Activated CD8-positive, alpha-beta memory T cell treated with anti-CD3 and anti-CD28 coated beads, Interleukin-2, amount 10 ng/mL, durations not matched to agents 7 days and 5 days (primary cell): ENCODE measurements around the gene KRTAP19-6. TPM values are rescaled to one million over a fixed set of nuclear protein-coding genes. Genes with fewer than 3 reads are reported as not detected.

Experiments
- ATAC-seq: fragments of 150-1000 bp; cut with Tn5 transposase; one replicate; pipeline ENCODE4 v1.10.0; 2021; ENCODE audit warnings: moderate library complexity
- CTCF ChIA-PET: fragments of 350-600 bp; sonication (Branson Sonifier 250); formaldehyde crosslinking; loops from one replicate; lab custom pipeline; 2021; ENCODE audit warnings: antibody characterized with exemption; lab: Charles Lee
- DNase-seq: peaks from one replicate; pipeline ENCODE4 v3.0.0-alpha.2; 2020
- H3K27ac Mint-ChIP-seq: one replicate; pipeline ENCODE4 v1.8.0; 2021; ENCODE audit warnings: mild to moderate bottlenecking, mixed read lengths
- H3K27me3 Mint-ChIP-seq: one replicate; pipeline ENCODE4 v1.8.0; 2021; ENCODE audit warnings: mixed read lengths
- H3K36me3 Mint-ChIP-seq: one replicate; pipeline ENCODE4 v1.8.0; 2021; ENCODE audit warnings: mild to moderate bottlenecking, mixed read lengths
- H3K4me1 Mint-ChIP-seq: one replicate; pipeline ENCODE4 v1.8.0; 2021; ENCODE audit warnings: mixed read lengths
- H3K4me3 Mint-ChIP-seq: one replicate; pipeline ENCODE4 v1.8.0; 2021; ENCODE audit warnings: mild to moderate bottlenecking, moderate library complexity, mixed read lengths
- H3K9me3 Mint-ChIP-seq: one replicate; pipeline ENCODE4 v1.8.0; 2022; ENCODE audit warnings: low read depth, mixed read lengths
- total RNA-seq, 2 experiments: library from RNA; stranded (reverse); gene quantifications; one replicate each; pipeline ENCODE4 v1.2.3, GENCODE V29; 2021

Gene KRTAP19-6, protein sequence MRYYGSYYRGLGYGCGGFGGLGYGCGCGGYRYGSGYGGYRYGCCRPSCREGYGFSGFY
- not detected for total RNA-seq

DNA sequence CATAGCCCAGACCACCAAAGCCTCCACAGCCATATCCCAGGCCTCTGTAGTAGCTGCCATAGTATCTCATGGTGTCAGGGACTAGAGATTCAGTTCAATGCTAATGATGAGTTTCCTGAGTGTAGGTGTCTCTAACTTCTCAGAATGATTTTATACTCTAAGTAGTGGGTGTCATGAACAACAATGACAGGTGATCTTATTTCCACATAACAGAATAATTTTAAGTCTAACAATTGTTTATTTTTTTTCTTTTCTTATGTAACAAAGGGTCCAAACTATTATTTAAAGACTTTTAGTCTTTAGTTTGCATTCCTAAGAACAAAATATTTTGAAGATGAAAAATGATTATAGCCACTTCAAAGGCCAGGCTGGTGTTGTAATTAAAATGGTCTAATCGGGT lies at the start of gene KRTAP19-6:
Gene KRTAP19-6 (minus strand): TSS at position 101 of the 400 bp plus-strand sequence. CDS start 31 bp downstream, at position 70.
- DNase-seq (no peak), ATAC-seq (no peak)
- H3K27me3 Mint-ChIP-seq, result no peaks in the 10 kb centered on the region
- H3K27ac Mint-ChIP-seq, result no peak within 1 kb of the TSS
- H3K4me1 Mint-ChIP-seq, result no peaks in the 10 kb centered on the region
- H3K9me3 Mint-ChIP-seq, result peaks cover 2% of the 10 kb centered on the region
- no peaks in the 10 kb centered on the region for H3K36me3 Mint-ChIP-seq
- CTCF ChIA-PET, result no interaction called here
- no peak within 1 kb of the TSS for H3K4me3 Mint-ChIP-seq

DNA sequence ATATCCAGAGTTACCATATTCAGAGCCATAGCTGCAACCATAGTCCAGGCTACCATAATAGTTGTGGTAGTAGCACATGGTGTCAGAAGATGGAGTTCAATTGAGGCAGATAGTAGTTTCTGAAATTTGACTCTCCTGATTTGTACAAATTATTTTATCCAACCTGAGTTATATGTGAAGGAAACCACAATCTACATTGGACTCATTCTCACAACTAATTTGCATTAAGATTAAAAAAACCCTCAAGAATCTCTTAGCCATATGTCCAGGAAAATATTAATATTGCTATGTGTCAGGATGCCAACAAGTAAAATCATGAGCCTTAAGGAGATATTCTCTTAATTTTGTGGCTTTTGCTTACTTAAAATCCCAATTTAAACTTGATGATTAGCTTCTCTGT lies 48.6 kb upstream of the KRTAP19-6 start, which contains the start of gene KRTAP22-2:
Gene KRTAP22-2 (minus strand): TSS at position 101 of the 400 bp plus-strand sequence.
- Mint-ChIP-seq H3K9me3 (peaks cover 2% of the 10 kb centered on the region), H3K4me1 (no peaks in the 10 kb centered on the region), H3K36me3 (no peaks in the 10 kb centered on the region), H3K27ac (no peak within 1 kb of the TSS), H3K4me3 (no peak within 1 kb of the TSS), H3K27me3 (no peaks in the 10 kb centered on the region)
- DNase-seq (no peak), ATAC-seq (no peak)
- CTCF ChIA-PET, result no interaction called here

DNA sequence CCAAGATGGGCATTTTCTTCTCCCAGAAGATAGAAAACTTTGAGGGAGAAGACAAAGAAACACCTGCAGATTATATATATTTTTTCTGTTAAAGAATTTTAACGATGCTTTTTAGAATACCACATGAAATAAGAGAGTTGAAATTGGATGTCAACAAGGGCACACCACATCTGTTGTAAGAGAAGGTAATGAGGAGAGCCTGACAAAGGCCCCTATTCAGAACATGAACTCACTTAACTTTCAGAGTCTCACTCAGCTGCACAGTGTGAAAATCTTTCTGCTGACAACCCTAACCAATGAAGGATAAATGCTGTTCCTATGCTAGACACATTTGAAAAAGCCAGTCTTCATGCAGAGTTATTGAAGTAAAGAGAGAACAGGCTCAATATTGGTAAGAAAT lies 41.2 kb upstream of the KRTAP19-6 start:
- Mint-ChIP-seq H3K27me3 (no peaks in the 10 kb centered on the region), H3K4me3 (no peak overlapping the region)

DNA sequence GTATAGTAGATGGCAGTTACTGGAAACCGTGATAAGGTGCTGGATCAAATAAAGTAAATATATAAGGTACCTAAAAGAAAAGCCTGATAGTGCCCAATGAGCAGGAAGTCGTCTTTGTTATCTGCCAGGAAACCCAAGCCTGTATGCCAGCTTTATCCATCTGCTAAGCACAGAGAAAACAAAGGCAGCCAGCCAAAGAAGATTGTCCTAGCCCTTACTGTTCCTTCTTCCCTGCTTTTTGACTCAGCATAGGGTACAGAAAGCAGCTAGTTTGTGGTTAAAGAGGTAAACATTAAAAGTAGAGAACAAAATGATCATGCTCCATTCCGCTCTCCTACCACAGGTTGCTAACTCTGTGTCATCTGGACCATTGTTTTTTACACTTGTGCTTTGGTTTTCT lies 38.5 kb upstream of the KRTAP19-6 start:
- Mint-ChIP-seq H3K36me3 (no peaks in the 10 kb centered on the region), H3K27me3 (no peaks in the 10 kb centered on the region)

More for the DNA sequence above, 41.2 kb upstream of the KRTAP19-6 start:
- Mint-ChIP-seq H3K27ac (no peak overlapping the region), H3K4me1 (no peaks in the 10 kb centered on the region), H3K36me3 (no peaks in the 10 kb centered on the region), H3K9me3 (no peaks in the 10 kb centered on the region)
- CTCF ChIA-PET, result no interaction called here
- DNase-seq (no peak), ATAC-seq (no peak)

DNA sequence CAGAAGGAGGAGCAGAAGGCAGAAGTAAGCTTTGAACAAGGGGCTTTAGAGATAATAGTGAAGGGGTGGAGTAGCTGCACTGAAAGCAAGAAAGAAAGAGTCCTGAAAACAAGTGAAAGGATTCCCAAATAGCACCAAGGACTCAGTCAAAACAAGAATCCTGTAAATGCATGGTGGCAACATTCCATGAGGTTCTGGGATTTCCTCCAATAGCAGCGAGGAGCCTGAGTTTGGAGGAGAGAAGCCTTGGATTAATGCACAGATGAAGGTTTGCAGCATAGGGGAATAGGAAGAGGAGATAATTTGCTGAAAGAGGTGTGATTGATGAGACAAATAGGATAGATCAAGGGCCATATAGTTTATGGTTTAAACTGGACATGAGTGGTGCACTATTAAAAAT lies 37.7 kb upstream of the KRTAP19-6 start:
- H3K4me3 Mint-ChIP-seq, result no peak overlapping the region
- no peaks in the 10 kb centered on the region for H3K4me1 Mint-ChIP-seq
- H3K27ac Mint-ChIP-seq, result no peak overlapping the region
- CTCF ChIA-PET, result no interaction called here
- no peaks in the 10 kb centered on the region for H3K36me3 Mint-ChIP-seq
- no peaks in the 10 kb centered on the region for H3K9me3 Mint-ChIP-seq
- ATAC-seq (no peak), DNase-seq (no peak)
- H3K27me3 Mint-ChIP-seq, result no peaks in the 10 kb centered on the region

More for the DNA sequence above, 38.5 kb upstream of the KRTAP19-6 start:
- Mint-ChIP-seq H3K9me3 (no peaks in the 10 kb centered on the region), H3K4me1 (no peaks in the 10 kb centered on the region), H3K27ac (no peak overlapping the region), H3K4me3 (no peak overlapping the region)
- no peak for DNase-seq
- CTCF ChIA-PET, result no interaction called here
- ATAC-seq, result no peak

DNA sequence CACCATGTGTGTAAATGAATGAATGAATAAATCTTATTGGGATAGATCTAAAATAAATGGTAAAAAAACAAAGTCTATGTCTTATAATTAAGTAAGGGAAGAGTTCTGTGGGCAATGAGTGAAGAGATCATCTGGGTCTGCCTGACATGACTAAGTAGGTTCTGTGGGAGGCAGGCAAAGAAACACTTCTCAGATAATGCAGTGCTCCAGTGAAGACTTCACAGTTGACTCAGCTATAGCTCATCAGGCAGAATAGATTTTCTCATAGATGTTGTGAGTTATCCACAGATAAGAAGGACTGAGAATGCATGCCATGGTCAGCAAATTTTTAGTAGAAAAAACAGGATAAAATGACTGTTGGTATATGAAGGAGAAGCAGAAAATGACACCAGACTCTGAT lies 36.1 kb upstream of the KRTAP19-6 start:
- no peak for DNase-seq
- no peak for ATAC-seq
- Mint-ChIP-seq H3K27ac (no peak overlapping the region), H3K9me3 (no peaks in the 10 kb centered on the region), H3K27me3 (no peaks in the 10 kb centered on the region), H3K36me3 (no peaks in the 10 kb centered on the region), H3K4me1 (no peaks in the 10 kb centered on the region), H3K4me3 (no peak overlapping the region)
- CTCF ChIA-PET, result no interaction called here

DNA sequence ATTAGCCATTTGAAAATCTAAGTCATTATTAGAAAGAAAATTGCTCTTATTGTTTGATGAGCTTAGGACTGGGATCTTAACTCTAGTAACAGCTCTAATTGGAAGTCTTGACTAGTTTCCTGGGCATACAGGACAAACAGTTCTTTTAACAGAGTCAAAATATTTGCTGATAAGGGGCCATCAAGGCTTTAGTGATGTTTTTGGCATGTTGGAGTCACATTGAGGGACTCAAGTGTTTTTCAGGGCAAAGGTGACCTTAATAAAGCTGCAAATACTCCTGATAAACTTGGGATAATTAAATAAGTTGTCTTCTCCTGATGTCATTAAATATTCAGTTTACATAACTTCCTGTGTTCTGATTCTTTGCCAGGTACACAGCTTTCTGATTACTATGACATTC lies 26.0 kb upstream of the KRTAP19-6 start:
- ATAC-seq (no peak), DNase-seq (no peak)
- CTCF ChIA-PET, result no interaction called here
- no peaks in the 10 kb centered on the region for H3K4me1 Mint-ChIP-seq
- peaks cover 4% of the 10 kb centered on the region for H3K9me3 Mint-ChIP-seq
- H3K36me3 Mint-ChIP-seq, result no peaks in the 10 kb centered on the region
- H3K27me3 Mint-ChIP-seq, result no peaks in the 10 kb centered on the region
- no peak overlapping the region for H3K27ac Mint-ChIP-seq
- H3K4me3 Mint-ChIP-seq, result no peak overlapping the region

DNA sequence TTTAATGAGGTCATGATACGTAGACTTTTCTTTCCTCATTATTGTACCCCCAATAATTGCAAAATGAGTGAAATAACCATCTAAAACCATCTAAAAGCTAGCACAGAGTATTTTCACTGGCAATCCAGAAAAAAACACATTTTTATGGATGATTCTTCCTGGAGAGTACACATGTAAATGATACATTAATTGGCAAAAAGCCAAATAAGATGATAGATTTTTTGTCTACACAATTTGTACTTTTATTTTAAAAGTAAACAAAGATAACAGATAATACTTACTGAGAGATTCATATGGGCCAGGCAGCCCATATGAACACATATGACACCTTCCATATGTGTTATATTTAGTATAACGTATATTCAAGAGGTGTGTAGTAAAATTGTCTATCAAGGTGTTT lies 22.0 kb upstream of the KRTAP19-6 start:
- CTCF ChIA-PET, result no interaction called here
- Mint-ChIP-seq H3K27ac (no peak overlapping the region), H3K27me3 (no peaks in the 10 kb centered on the region), H3K4me1 (no peaks in the 10 kb centered on the region), H3K9me3 (no peaks in the 10 kb centered on the region), H3K4me3 (no peak overlapping the region), H3K36me3 (no peaks in the 10 kb centered on the region)
- DNase-seq (no peak), ATAC-seq (no peak)

DNA sequence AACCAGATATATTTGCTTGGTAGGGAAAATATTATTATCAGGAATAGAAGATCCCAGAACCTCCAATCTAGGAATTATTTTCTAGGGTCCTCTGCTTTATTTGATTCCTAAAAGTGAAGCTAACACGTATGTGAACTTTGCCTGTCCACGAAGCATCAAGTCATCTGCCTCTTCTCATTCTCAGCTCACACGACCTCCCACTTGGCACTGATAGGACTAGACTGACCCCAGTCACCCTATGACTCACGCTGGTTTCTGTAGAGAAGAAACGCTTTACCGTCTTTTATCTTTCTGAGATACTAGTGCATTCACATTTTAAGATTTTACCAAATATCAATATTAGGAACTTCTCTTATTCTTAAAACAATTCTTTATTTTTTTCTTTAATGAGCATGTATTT lies 21.4 kb upstream of the KRTAP19-6 start:
- H3K4me3 Mint-ChIP-seq, result no peak overlapping the region
- no peaks in the 10 kb centered on the region for H3K4me1 Mint-ChIP-seq
- DNase-seq (no peak), ATAC-seq (no peak)
- H3K36me3 Mint-ChIP-seq, result no peaks in the 10 kb centered on the region
- peaks cover 2% of the 10 kb centered on the region for H3K9me3 Mint-ChIP-seq
- no peaks in the 10 kb centered on the region for H3K27me3 Mint-ChIP-seq
- H3K27ac Mint-ChIP-seq, result no peak overlapping the region
- CTCF ChIA-PET, result no interaction called here

DNA sequence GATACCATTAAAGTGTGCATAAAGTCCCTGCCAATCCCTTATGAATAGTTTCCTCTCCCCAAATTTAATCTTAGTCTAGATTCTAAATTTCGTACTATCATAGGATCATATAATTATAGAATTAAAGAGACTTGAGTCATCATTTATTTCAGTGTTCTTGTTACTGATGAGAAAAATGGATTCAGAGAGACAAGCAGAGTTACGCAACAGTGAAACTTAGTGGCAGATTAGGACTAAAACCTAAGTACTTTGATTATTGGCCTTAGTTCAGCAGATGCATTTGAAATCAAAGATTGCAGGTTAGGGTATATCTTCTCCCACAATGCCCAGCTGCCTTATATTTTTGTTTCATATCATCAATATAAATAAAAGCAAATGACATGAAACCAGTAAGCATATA lies 20.3 kb upstream of the KRTAP19-6 start:
- CTCF ChIA-PET, result no interaction called here
- Mint-ChIP-seq H3K4me3 (no peak overlapping the region), H3K27ac (no peak overlapping the region), H3K4me1 (no peaks in the 10 kb centered on the region), H3K27me3 (no peaks in the 10 kb centered on the region), H3K9me3 (peaks cover 2% of the 10 kb centered on the region), H3K36me3 (no peaks in the 10 kb centered on the region)
- DNase-seq (no peak), ATAC-seq (no peak)

DNA sequence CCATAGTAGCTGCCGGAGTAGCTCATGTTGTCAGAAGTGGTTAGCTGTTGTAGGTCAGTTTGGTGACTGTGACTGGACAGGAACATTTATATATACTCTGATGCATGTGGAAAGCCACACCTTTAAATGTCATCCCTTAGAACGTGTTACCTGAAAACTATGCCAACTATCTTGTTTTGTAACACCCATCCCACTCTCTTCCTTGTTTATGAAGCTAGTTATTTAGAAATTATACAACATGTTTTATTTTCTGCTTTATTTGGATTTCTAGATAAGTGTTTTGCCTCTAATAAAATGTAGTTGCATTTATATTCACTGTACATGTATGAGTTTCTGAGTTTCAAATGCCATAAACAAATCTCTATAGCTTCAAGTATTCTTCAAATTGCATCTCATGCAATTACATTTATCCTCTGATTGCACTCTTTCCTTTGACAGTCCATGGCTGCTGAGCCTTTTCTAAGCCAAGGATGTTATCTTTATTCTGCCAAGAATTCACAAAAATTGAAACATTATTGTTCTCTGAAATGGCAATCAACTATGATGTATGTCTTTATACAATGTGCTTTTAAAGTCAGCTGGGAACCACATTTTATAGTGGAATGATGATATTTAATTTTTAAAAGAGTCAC lies 19.7 kb upstream of the KRTAP19-6 start, which contains the start of gene KRTAP19-7:
Gene KRTAP19-7 (minus strand): TSS at position 51 of the 632 bp plus-strand sequence. CDS start 25 bp downstream, at position 26.
- no peak within 1 kb of the TSS for H3K27ac Mint-ChIP-seq
- H3K27me3 Mint-ChIP-seq, result no peaks in the 10 kb centered on the region
- H3K4me1 Mint-ChIP-seq, result no peaks in the 10 kb centered on the region
- CTCF ChIA-PET, result no interaction called here
- no peak for DNase-seq
- H3K4me3 Mint-ChIP-seq, result no peak within 1 kb of the TSS
- H3K9me3 Mint-ChIP-seq, result peaks cover 2% of the 10 kb centered on the region
- ATAC-seq, result no peak
- H3K36me3 Mint-ChIP-seq, result no peaks in the 10 kb centered on the region

DNA sequence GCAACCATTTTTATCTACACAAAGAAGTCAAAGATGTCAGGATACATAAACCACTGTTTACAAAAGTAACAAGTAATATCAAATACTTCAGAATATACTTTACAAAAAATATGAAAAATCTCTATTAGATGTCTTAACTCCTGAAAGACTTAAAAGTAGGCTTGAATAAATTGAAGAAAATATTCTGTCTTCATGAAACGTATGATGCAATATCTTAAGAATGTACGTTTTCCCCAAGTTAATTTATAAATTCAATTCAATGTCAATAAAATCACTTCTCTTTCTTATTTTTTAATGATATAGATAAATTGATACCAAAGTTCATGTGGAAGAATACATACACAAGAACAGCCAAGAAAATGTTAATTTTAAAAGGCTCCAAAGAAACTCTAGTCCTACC lies 13.4 kb upstream of the KRTAP19-6 start:
- CTCF ChIA-PET, result no interaction called here
- Mint-ChIP-seq H3K9me3 (peaks cover 11% of the 10 kb centered on the region), H3K36me3 (no peaks in the 10 kb centered on the region), H3K4me3 (no peak overlapping the region), H3K27ac (no peak overlapping the region), H3K27me3 (no peaks in the 10 kb centered on the region), H3K4me1 (no peaks in the 10 kb centered on the region)
- no peak for DNase-seq
- ATAC-seq, result no peak

DNA sequence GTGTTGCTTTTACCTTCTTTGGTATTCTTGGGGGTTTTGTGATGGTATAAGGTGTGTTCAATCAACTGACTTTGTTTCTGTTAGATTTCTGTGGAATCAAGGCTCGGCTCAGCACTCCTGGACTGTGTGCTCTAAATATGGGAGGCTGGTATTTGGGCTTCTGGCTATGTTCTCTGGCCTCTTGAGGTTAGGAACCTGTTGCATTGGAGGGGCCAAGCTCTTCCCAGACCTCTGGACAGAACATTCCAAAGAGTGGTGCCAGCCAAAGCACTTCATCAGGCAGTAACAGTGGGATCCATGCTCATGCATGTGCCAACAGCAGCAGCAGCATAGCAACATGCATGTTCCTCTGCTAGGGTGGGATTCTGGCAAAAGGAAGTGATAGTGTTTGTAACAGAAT lies 11.1 kb upstream of the KRTAP19-6 start:
- Mint-ChIP-seq H3K9me3 (peaks cover 9% of the 10 kb centered on the region), H3K4me3 (no peak overlapping the region), H3K36me3 (no peaks in the 10 kb centered on the region), H3K27me3 (no peaks in the 10 kb centered on the region), H3K27ac (no peak overlapping the region), H3K4me1 (no peaks in the 10 kb centered on the region)
- DNase-seq (no peak), ATAC-seq (no peak)
- CTCF ChIA-PET, result no interaction called here

DNA sequence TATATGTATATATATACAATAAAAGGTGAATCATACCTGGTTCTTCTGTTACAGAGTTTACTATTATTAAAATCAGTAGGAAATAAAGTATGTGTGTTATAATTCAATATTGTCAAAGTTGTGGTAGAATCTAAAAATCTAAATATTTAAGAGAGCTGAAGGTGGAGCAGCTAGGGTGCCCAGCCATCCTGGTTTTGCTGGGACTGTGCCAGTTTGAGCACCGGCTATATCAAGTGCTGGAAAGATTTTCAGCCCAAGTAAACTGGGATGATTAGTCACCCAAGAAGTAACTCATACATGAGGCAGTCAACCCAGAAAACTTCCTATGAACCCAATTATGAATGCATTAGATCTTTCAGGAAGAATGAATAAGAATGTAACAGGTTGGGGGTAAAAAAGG lies 22.8 kb downstream of the KRTAP19-6 start:
- Mint-ChIP-seq H3K27me3 (no peaks in the 10 kb centered on the region), H3K36me3 (no peaks in the 10 kb centered on the region), H3K4me3 (no peak overlapping the region), H3K27ac (no peak overlapping the region), H3K9me3 (no peaks in the 10 kb centered on the region), H3K4me1 (no peaks in the 10 kb centered on the region)
- DNase-seq (no peak), ATAC-seq (no peak)
- CTCF ChIA-PET, result no interaction called here
